Ovary (tissue), 3 donors: ENCODE results near the gene SPATA2.

ENCODE experiments used
- POLR2A ChIP-seq: fragments of 450-650 bp; IDR thresholded peaks from one replicate; pipeline ENCODE4 v1.6.1; 2017; ENCODE audit warnings: antibody characterized with exemption, mild to moderate bottlenecking, moderate library complexity
- TF ChIP-seq, protein P1 (sequence below), 3 donors: fragments of 450-650 bp in 2 of 3; fragments of 200-600 bp in 1 of 3; IDR thresholded peaks; one replicate each; pipeline versions ENCODE4 v1.5.1 to v1.8.0; 2016 to 2022; ENCODE audit warnings: antibody characterized with exemption in 3 of 3, mild to moderate bottlenecking in 1 of 3
- donor health status: DM: no; HTN: no; CAD: no.

DNA sequence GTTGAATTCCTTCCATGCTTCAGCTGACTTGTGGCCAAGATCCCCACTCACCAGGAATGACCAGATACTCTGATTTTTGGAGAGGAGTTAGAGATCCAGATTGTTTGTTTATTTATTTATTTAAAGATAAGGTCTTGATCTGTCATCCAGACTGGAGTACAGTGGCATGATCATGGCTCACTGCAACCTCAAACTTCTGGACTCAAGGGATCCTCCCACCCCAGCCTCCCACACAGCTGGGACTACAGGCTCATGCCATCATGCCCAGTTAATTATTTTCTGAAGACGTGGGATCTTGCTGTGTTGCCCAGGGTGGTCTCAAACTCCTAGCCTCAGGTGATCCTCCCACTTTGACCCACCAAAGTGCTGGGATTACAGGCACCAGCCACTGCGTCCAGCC, 4.1 kb upstream of the SPATA2 start:
- TF ChIP-seq, protein P1, sequence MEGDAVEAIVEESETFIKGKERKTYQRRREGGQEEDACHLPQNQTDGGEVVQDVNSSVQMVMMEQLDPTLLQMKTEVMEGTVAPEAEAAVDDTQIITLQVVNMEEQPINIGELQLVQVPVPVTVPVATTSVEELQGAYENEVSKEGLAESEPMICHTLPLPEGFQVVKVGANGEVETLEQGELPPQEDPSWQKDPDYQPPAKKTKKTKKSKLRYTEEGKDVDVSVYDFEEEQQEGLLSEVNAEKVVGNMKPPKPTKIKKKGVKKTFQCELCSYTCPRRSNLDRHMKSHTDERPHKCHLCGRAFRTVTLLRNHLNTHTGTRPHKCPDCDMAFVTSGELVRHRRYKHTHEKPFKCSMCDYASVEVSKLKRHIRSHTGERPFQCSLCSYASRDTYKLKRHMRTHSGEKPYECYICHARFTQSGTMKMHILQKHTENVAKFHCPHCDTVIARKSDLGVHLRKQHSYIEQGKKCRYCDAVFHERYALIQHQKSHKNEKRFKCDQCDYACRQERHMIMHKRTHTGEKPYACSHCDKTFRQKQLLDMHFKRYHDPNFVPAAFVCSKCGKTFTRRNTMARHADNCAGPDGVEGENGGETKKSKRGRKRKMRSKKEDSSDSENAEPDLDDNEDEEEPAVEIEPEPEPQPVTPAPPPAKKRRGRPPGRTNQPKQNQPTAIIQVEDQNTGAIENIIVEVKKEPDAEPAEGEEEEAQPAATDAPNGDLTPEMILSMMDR (IDR thresholded peaks at IDR 0.05), result no peak
- no peak for TF ChIP-seq POLR2A
